Testis (tissue), 3 donors: ENCODE data around the gene DMGDH. TPM values are rescaled to one million over a fixed set of nuclear protein-coding genes. Genes with fewer than 3 reads are reported as not detected.
A peak's percentile ranks its signal among the peaks of the same experiment; 100 is the strongest.

Source experiments
- DNase-seq: peaks from one replicate; pipeline ENCODE4 v3.0.0-alpha.2; 2019
- H3K27ac ChIP-seq, 2 donors: fragments of 200-600 bp; sonication (generic); one replicate each; pipeline ENCODE4 v1.5.1; 2019
- H3K27me3 ChIP-seq: fragments of 200-600 bp; sonication (generic); one replicate; pipeline ENCODE4 v1.5.1; 2019
- H3K36me3 ChIP-seq: fragments of 200-600 bp; sonication (generic); one replicate; pipeline ENCODE4 v1.5.1; 2017; ENCODE audit warnings: low read depth; ENCODE audit errors: missing control alignments
- H3K4me1 ChIP-seq: fragments of 200-600 bp; sonication (generic); one replicate; pipeline ENCODE4 v1.5.1; 2019
- H3K4me3 ChIP-seq, 2 donors: fragments of 200-600 bp; sonication (generic); one replicate each; pipeline ENCODE4 v1.5.1; 2017 to 2019
- H3K9me3 ChIP-seq: fragments of 200-600 bp; sonication (generic); one replicate; pipeline ENCODE4 v1.5.1; 2017
- POLR2A ChIP-seq: fragments of 450-650 bp; IDR thresholded peaks from one replicate; pipeline ENCODE4 v1.6.1; 2017; ENCODE audit warnings: antibody characterized with exemption, mild to moderate bottlenecking, moderate library complexity
- WGBS, 2 donors: methylation state at CpG; one replicate each; pipeline ENCODE4 v1.1.5; 2018; 5-methylcytosine and 5-hydroxymethylcytosine counted together
- intact Hi-C: fragments of 100-400 bp; cut with DNase I; formaldehyde crosslinking; loops from one replicate; pipeline ENCODE4 v1.15.1; 2023; ENCODE audit warnings: low total_unique reads
- polyA plus RNA-seq: library from polyadenylated mRNA; stranded (reverse); fragments of 350-450 nt; fragmentation: Illumina TruSeq; extraction: RNeasy Lipid Tissue Mini Kit (QIAGEN cat#74804); gene quantifications from one replicate; pipeline ENCODE4 v1.2.3, GENCODE V29; 2014; ENCODE audit warnings: low read depth, low replicate concordance; ENCODE audit not compliant: insufficient read depth
- total RNA-seq, 2 donors: library from RNA; depleted of rRNA; stranded (reverse); fragments of >200 nt; gene quantifications; one replicate each; pipeline ENCODE4 v1.2.3, GENCODE V29; 2016
- TF ChIP-seq, protein P1 (sequence below), 3 experiments: fragments of 450-650 bp in 2 of 3; fragments of 200-600 bp in 1 of 3; sonication (generic) in 1 of 3; IDR thresholded peaks; one replicate each; pipeline ENCODE4 v1.5.1; 2016 to 2019; ENCODE audit warnings: antibody characterized with exemption in 3 of 3, mild to moderate bottlenecking in 2 of 3, moderate library complexity in 1 of 3

Gene DMGDH
- total and polyA plus RNA-seq, 3 donors from 2014 or later: 3.8 to 18.0 (median 6.8) TPM

DNA sequence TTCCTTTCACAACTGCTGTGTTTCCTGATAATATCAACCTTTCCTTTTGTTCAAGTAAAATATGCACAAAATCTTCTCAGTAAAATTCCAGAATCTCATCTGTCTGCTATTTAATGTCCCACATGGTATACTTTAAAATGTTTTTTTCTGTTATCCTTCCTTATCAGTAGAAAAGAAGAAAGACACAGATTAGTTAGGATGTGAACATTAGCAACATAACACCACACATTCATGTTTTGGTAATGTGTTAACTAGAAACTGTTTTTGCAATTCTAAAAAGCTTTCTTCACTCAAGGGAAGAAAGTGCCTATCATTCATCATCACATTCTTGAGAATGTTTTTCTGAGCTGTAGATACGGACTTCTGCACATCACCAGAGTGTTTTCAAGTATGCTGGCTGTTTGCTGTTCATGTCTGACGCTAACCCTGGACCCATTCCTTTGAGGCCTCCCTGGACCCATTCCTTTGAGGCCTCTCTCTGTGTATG is 73.9 kb downstream of the DMGDH start:
- H3K27me3 ChIP-seq: no peaks in the 10 kb centered on the region
- H3K27ac ChIP-seq: no peak overlapping the region
- WGBS, 2 donors: 84% methylated on average over 2 of the region's 2 CpGs
- no peaks in the 10 kb centered on the region for H3K4me1 ChIP-seq
- no peak for DNase-seq
- no peak overlapping the region for H3K4me3 ChIP-seq
- no peaks in the 10 kb centered on the region for H3K9me3 ChIP-seq
- no peak for TF ChIP-seq POLR2A
- TF ChIP-seq, protein P1, sequence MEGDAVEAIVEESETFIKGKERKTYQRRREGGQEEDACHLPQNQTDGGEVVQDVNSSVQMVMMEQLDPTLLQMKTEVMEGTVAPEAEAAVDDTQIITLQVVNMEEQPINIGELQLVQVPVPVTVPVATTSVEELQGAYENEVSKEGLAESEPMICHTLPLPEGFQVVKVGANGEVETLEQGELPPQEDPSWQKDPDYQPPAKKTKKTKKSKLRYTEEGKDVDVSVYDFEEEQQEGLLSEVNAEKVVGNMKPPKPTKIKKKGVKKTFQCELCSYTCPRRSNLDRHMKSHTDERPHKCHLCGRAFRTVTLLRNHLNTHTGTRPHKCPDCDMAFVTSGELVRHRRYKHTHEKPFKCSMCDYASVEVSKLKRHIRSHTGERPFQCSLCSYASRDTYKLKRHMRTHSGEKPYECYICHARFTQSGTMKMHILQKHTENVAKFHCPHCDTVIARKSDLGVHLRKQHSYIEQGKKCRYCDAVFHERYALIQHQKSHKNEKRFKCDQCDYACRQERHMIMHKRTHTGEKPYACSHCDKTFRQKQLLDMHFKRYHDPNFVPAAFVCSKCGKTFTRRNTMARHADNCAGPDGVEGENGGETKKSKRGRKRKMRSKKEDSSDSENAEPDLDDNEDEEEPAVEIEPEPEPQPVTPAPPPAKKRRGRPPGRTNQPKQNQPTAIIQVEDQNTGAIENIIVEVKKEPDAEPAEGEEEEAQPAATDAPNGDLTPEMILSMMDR (IDR thresholded peaks at IDR 0.05): no peak
- intact Hi-C loops: no loop called here
- H3K36me3 ChIP-seq: no peaks in the 10 kb centered on the region

DNA sequence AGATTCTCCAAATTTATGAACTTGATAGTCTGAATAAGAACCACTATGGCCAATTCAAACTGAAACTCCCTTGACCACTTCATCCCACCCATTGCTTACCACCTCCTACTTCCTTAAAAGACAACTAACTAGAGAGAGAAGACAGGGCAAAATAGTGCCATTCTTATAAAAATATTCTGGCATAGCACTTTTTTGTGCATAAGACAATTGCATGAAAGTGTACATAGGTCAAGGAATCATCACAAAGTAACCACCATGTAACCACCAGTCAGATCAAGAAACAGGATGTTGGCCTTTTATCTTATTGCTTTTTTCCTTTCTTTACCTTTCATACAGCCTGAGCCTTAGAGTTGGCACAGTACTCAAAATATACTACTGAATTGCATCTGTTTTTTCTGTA is 76.3 kb downstream of the DMGDH start:
- Histone ChIP-seq H3K9me3 (no peaks in the 10 kb centered on the region), H3K27ac (no peak overlapping the region), H3K4me3 (no peak overlapping the region), H3K4me1 (no peaks in the 10 kb centered on the region), H3K36me3 (no peaks in the 10 kb centered on the region), H3K27me3 (no peaks in the 10 kb centered on the region)
- TF ChIP-seq, protein P1 (IDR thresholded peaks at IDR 0.05): no peak
- TF ChIP-seq POLR2A: no peak
- intact Hi-C loops: no loop called here
- no peak for DNase-seq

DNA sequence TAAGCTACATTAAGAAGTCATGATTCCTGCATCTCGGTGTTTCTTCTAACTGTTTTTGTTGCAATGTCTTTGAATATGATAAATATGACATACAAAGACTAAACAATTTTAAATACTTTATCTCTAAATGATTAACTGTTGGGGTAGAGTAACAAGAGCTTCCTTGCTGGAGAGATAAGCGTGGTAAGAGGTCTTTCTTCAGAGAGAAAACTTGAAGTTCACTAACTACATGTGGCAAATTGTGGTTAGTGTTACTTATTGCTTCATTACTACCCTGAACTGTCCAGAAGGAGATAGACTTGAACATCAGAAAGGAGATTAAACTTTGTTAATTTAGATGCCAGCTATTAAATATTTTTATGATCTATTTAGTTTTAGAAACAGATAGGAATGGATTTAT is 77.3 kb downstream of the DMGDH start:
- TF ChIP-seq, protein P1 (IDR thresholded peaks at IDR 0.05): no peak
- TF ChIP-seq POLR2A: no peak
- H3K36me3 ChIP-seq: no peaks in the 10 kb centered on the region
- H3K9me3 ChIP-seq: no peaks in the 10 kb centered on the region
- no peaks in the 10 kb centered on the region for H3K27me3 ChIP-seq
- intact Hi-C loops: no loop called here
- H3K27ac ChIP-seq: no peak overlapping the region
- DNase-seq: no peak
- H3K4me1 ChIP-seq: no peaks in the 10 kb centered on the region
- WGBS, 2 donors: 66 to 76% methylated on average over 2 of the region's 2 CpGs
- H3K4me3 ChIP-seq: no peak overlapping the region

DNA sequence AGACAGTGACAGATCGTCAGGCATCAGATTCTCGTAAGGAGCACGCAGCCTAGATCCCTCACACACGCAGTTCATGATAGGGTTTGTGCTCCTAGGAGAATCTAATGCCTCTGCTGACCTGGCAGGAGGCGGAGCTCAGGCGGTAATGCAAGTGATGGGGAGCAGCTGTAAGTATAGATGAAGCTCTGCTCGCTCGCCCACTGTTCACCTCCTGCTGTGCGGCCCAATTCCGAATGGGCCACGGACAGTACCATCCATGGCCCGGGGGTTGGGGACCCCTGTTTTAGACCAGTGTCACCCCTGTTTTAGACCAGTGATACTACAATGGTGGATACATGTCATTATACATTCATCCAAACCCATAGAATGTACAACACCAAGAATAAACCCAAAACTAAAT is 80.4 kb downstream of the DMGDH start:
- H3K27me3 ChIP-seq: no peaks in the 10 kb centered on the region
- peaks cover 7% of the 10 kb centered on the region for H3K4me1 ChIP-seq
- no peak for TF ChIP-seq POLR2A
- TF ChIP-seq, protein P1 (IDR thresholded peaks at IDR 0.05): no peak
- H3K27ac ChIP-seq: no peak overlapping the region
- 93% methylated on average over 12 of the region's 12 CpGs for WGBS, 2 donors
- no peak for DNase-seq
- no peaks in the 10 kb centered on the region for H3K9me3 ChIP-seq
- no peaks in the 10 kb centered on the region for H3K36me3 ChIP-seq
- no peak overlapping the region for H3K4me3 ChIP-seq
- intact Hi-C loops: no loop called here

DNA sequence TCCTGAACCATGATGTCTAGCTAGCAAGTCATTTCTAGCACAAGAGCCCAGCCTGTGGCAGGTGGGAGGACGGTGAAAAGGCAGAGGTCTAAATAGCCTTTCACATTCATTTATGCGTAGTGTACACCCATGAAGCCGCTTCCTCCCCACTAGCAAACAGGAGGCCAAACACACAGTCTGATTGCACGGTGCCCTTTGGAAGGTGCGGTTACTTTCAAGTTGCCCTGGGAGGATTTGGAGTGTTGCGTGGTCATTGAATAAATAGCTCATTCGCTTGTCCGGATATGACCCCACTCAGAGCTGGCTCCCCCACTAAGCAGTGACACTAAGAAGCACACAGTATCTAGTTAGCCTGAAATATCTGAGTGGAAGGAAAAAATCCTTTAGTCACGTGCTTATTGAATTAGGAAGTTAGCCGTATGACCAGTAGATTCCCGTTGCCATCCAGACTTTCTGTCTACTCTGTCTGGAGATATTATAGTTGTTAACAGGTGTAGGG is 83.7 kb downstream of the DMGDH start:
- intact Hi-C loops: no loop called here
- DNase-seq: peak; percentile 43

More for the DNA sequence above, 83.7 kb downstream of the DMGDH start:
- Histone ChIP-seq H3K9me3 (no peaks in the 10 kb centered on the region), H3K4me1 (peaks cover 7% of the 10 kb centered on the region), H3K36me3 (no peaks in the 10 kb centered on the region), H3K27me3 (no peaks in the 10 kb centered on the region), H3K27ac (peak overlapping the region; percentile 96 to 98), H3K4me3 (peak overlapping the region; percentile 84 to 86)
- TF ChIP-seq POLR2A: no peak
- TF ChIP-seq, protein P1 (IDR thresholded peaks at IDR 0.05): no peak
- WGBS, 2 donors: 17 to 21% methylated on average over 11 of the region's 11 CpGs
